GM12872 (cell line): ENCODE measurements around the gene AHNAK2.

Experiments used
- CTCF ChIP-seq: IDR thresholded peaks from 3 replicates; pipeline ENCODE4 v1.5.1; 2011; ENCODE audit warnings: low read depth, mild to moderate bottlenecking, low read length, moderate library complexity; ENCODE audit not compliant: insufficient read depth

Gene AHNAK2

DNA sequence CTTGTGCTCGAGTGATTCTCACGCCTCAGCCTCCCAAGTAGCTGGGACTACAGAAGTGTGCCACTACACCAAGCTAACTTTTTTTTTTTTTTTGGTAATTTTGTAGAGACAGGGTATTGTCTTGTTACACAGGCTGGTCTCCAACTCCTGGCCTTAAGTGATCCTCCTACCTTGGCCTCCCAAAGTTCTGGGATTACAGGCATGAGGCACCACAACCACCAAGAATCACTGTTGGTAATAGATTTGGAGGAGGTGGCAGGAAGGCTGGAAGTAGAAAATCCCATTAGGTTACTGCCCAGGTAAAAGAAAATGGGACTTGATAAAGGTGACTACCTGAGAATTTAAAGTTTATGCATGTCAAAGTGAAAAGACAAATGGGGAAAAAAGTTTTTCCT lies 44.1 kb upstream of the AHNAK2 start:
- no peak for TF ChIP-seq CTCF

DNA sequence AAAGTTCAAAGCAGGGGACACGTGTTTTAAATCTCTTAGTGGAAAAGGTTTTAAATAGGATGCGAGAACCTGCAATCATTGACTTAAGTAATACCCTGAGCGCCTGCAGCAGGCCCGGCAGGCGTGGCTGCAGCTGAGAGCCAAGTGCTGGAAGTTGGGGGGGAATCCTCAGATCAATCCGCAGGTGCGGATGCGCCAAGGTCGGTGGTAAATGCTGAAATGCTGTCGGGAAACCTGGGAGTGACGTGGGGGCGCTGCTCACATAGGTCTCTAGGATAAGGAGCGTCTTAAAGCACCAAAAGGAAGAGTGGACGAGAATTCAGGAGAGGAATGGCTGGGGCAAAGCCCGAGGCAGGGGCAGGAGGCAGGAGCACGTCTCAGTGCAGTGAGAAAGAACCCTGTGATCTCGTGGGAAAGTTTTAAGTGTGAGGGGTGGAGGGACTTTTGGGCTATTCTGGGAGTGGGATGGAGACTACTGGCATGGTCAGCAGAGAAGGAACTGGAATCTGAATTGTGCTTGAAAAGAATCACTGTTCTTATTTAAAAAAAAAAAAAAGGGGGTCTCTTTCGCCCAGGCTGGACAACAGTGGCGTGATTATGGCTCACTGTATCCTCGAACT lies 43.6 kb upstream of the AHNAK2 start:
- TF ChIP-seq CTCF = no peak

- TF ChIP-seq CTCF = no peak
Measured at GRCh38 chr14:105020815-105021655, 42.9 kb upstream of the AHNAK2 start, which contains the start of gene CDCA4. CDCA4 (minus strand) TSS chr14:105021083; CDS start chr14:105011929, 9,154 bp downstream.

GRCh38 chr14:105019861-105020814 lies 42.0 kb upstream of the AHNAK2 start:
- no peak for TF ChIP-seq CTCF

- TF ChIP-seq CTCF = no peak
Measured at GRCh38 chr14:105018414-105018813, 40.2 kb upstream of the AHNAK2 start.

DNA sequence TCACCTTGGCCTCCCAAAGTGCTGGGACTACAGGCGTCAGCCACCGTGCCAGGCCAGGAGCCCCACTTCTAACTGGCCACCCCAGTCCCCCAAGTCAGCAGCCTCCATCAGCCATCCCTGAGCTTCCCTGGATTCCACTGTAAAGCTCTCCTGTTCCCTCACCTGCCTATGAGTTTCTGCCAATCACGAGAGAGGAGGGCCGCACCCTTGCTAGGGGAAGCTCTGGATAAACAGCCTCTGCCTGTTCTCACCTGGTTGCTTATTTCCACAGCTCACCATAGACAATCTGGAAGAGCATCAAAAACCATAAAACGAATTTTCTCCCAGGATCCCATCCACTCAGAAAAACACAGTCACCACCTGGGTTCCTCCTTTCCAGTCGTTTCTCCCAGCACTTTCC lies 37.7 kb upstream of the AHNAK2 start:
- TF ChIP-seq CTCF = no peak

GRCh38 chr14:105015242-105015641 lies 37.1 kb upstream of the AHNAK2 start:
- no peak for TF ChIP-seq CTCF
